Right lobe of liver (tissue), 6 donors: ENCODE results near the gene SMIM13. TPM values are rescaled to one million over a fixed set of nuclear protein-coding genes. Genes with fewer than 3 reads are reported as not detected.
A peak's percentile ranks its signal among the peaks of the same experiment; 100 is the strongest.

Experiments
- ATAC-seq, 4 donors: fragments of 200-7000 bp; cut with Tn5 transposase; one replicate each; pipeline ENCODE4 v1.9.1; 2020; ENCODE audit warnings: mild to moderate bottlenecking in 4 of 4, moderate library complexity in 4 of 4
- DNase-seq, 3 donors: peaks; one replicate each; pipeline ENCODE4 v3.0.0-alpha.2; 2020
- H3K27ac ChIP-seq, 3 donors: fragments of 200-600 bp; one replicate each; pipeline ENCODE4 v1.8.0; 2022
- H3K27me3 ChIP-seq, 2 donors: fragments of 200-600 bp; one replicate each; pipeline ENCODE4 v1.8.0; 2022
- H3K36me3 ChIP-seq, 4 donors: fragments of 200-600 bp; sonication (generic) in 1 of 4; one replicate each; pipeline versions ENCODE4 v1.5.1 to v1.8.0; 2017 to 2022; ENCODE audit warnings: control low read depth in 1 of 4
- H3K4me1 ChIP-seq, 4 donors: fragments of 200-600 bp; sonication (generic) in 1 of 4; one replicate each; pipeline versions ENCODE4 v1.5.1 to v1.8.0; 2017 to 2022; ENCODE audit warnings: control low read depth in 1 of 4
- H3K4me3 ChIP-seq, 3 donors: fragments of 200-600 bp; one replicate each; pipeline ENCODE4 v1.8.0; 2022
- H3K9me3 ChIP-seq, 4 donors: fragments of 200-600 bp; sonication (generic) in 1 of 4; one replicate each; pipeline versions ENCODE4 v1.5.1 to v1.8.0; 2017 to 2022; ENCODE audit warnings: control low read depth in 1 of 4
- CTCF ChIP-seq, 4 donors: fragments of 200-600 bp in 3 of 4; fragments of 450-650 bp in 1 of 4; IDR thresholded peaks; one replicate each; pipeline versions ENCODE4 v1.5.1 to v1.8.0; 2016 to 2022; ENCODE audit warnings: antibody characterized with exemption in 4 of 4, mild to moderate bottlenecking in 2 of 4
- POLR2A ChIP-seq: fragments of 450-650 bp; IDR thresholded peaks from one replicate; pipeline ENCODE4 v1.6.1; 2017; ENCODE audit warnings: antibody characterized with exemption, mild to moderate bottlenecking
- WGBS: methylation state at CpG from one replicate; pipeline ENCODE4 v1.1.6; 2018; ENCODE audit warnings: low coverage, low lambda C conversion rate; ENCODE audit not compliant: insufficient coverage; ENCODE audit errors: missing lambda C conversion rate; 5-methylcytosine and 5-hydroxymethylcytosine counted together
- intact Hi-C, 2 donors: fragments of 100-400 bp; cut with DNase I; formaldehyde crosslinking; loops; one replicate each; pipeline versions ENCODE4 v1.11.2 to v1.14.1; 2022
- total RNA-seq, 6 experiments: library from RNA; depleted of rRNA in 2 of 6; stranded (reverse); fragments of >200 nt in 2 of 6; fragmentation: NEBNext Ultra II Directional in 3 of 6; extraction: Animal tissue kit (Norgen Biotek cat#: 25700) in 3 of 6; gene quantifications; one replicate each; pipeline versions ENCODE4 v1.1.0 to v1.2.4, GENCODE V29; 2016 to 2023
- donor health status: DM: no; HTN: yes; CAD: no.
- donor health status: DM: no; HTN: no; CAD: no.
- donor health status: DM: no; HTN: no; CAD: no.
- donor health status: DM: no; HTN: yes; CAD: no.
- donor health status: DM: no; HTN: yes; CAD: no.

SMIM13 gene
- total RNA-seq, 6 experiments from 2014 or later = 6.4 to 9.5 (median 7.6) TPM

- TF ChIP-seq POLR2A (no peak), CTCF (IDR thresholded peaks at IDR 0.05) (no peak)
- 63% methylated on average over 5 of the region's 6 CpGs for WGBS
- intact Hi-C loops = no loop called here
- Histone ChIP-seq H3K4me1 (peaks cover 0 to 28% (median 11%) of the 10 kb centered on the region in 4 donors), H3K27me3 (no peaks in the 10 kb centered on the region), H3K4me3 (no peak overlapping the region), H3K27ac (peak overlapping the region in 2 of 3 donors; percentile 81 to 92), H3K9me3 (no peaks in the 10 kb centered on the region), H3K36me3 (no peaks in the 10 kb centered on the region)
- no peak for DNase-seq
- peak in 1 of 4 donors; percentile 10 for ATAC-seq
Measured at GRCh38 chr6:11065436-11066202, 28.0 kb upstream of the SMIM13 start.

GRCh38 chr6:11066505-11067347, 26.9 kb upstream of the SMIM13 start:
- TF ChIP-seq CTCF (IDR thresholded peaks at IDR 0.05) (no peak), POLR2A (no peak)
- no peak for DNase-seq
- 41% methylated on average over 6 of the region's 6 CpGs for WGBS
- Histone ChIP-seq H3K4me1 (peaks cover 0 to 28% (median 11%) of the 10 kb centered on the region in 4 donors), H3K27ac (peak overlapping the region; percentile 65 to 92 (median 81)), H3K36me3 (no peaks in the 10 kb centered on the region), H3K9me3 (no peaks in the 10 kb centered on the region), H3K27me3 (no peaks in the 10 kb centered on the region), H3K4me3 (peak overlapping the region in 1 of 3 donors; percentile 5)
- peak; percentile 68 to 76 (median 70) for ATAC-seq
- intact Hi-C loops = no loop called here

- ATAC-seq (peak; percentile 86 to 96 (median 90)), DNase-seq (peak; percentile 69 to 94 (median 77))
- peak overlapping the region; percentile 65 to 92 (median 81) for H3K27ac ChIP-seq
- peaks cover 0 to 28% (median 11%) of the 10 kb centered on the region in 4 donors for H3K4me1 ChIP-seq
- no peaks in the 10 kb centered on the region for H3K9me3 ChIP-seq
- H3K4me3 ChIP-seq = peak overlapping the region in 1 of 3 donors; percentile 9
- no peaks in the 10 kb centered on the region for H3K36me3 ChIP-seq
- 29% methylated on average over 2 of the region's 2 CpGs for WGBS
- TF ChIP-seq POLR2A (no peak), CTCF (IDR thresholded peaks at IDR 0.05) (no peak)
- intact Hi-C loops = no loop called here
- no peaks in the 10 kb centered on the region for H3K27me3 ChIP-seq
Measured at GRCh38 chr6:11067348-11067747, 26.3 kb upstream of the SMIM13 start.

- Histone ChIP-seq H3K4me1 (peaks cover 0 to 28% (median 11%) of the 10 kb centered on the region in 4 donors), H3K36me3 (no peaks in the 10 kb centered on the region), H3K4me3 (no peak overlapping the region), H3K27ac (no peak overlapping the region), H3K27me3 (no peaks in the 10 kb centered on the region), H3K9me3 (no peaks in the 10 kb centered on the region)
- no peak for TF ChIP-seq POLR2A
- TF ChIP-seq CTCF (IDR thresholded peaks at IDR 0.05) = no peak
- no peak for ATAC-seq
- intact Hi-C loops = loop anchor here in 1 of 2 donors (5.0 kb wide), 1 partner anchor 117 kb away; no protein-coding TSS in a partner anchor
- no peak for DNase-seq
- 58% methylated on average over 2 of the region's 2 CpGs for WGBS
Measured at GRCh38 chr6:11069760-11070159, 23.9 kb upstream of the SMIM13 start.
